Fibroblast of pulmonary artery (primary cell): ENCODE data around the gene NDUFAF8.

Experiments
- DNase-seq: peaks from one replicate; pipeline ENCODE4 v3.0.0-alpha.2; 2010; ENCODE audit warnings: low read depth
- H3K4me3 ChIP-seq: replicated peaks from 2 replicates; pipeline ENCODE4 v1.5.1; 2011; ENCODE audit warnings: low read depth, mild to moderate bottlenecking, control low read depth, low read length, moderate library complexity
- TF ChIP-seq, protein P1 (sequence below): IDR thresholded peaks from 2 replicates; pipeline ENCODE4 v1.5.1; 2011; ENCODE audit warnings: mild to moderate bottlenecking, control low read depth, low read length, inconsistent platforms; ENCODE audit errors: missing control alignments

The NDUFAF8 gene

DNA sequence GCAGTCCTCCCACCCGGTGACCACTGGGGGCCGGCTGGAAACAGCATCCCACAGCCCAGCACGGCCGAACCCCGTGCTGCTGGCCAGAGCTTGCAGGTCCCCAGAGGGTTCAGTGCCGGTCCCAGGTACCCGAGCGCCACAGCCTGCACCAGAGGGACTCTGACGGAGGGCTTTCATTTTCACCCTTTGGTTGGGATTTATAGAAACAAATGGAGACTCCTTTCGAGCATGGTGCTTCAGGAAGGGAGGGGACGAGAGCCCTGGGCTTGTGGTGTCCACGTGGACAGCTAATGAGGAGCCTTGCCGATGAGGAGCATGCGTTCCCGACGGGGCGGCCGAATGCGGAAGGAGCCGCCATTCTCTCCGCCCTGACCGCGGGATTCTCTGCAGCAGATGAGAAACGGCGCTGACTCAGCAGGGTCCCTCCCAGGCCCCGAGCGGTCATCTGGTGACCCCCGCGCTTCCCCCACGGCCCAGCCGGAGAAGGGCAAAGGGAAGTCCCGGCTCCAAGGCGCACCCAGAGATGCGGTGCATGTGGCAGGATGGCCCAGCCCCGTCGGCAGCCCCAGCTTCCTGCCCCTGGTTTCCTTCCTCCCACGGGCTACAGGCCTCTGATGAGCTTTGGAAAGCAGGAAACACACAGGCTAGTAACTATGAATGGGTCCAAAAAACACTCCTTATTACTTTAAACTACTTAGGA lies 46.2 kb downstream of the NDUFAF8 start:
- DNase-seq: peak; percentile 42
- H3K4me3 ChIP-seq: peak overlapping the region; percentile 24
- TF ChIP-seq, protein P1, sequence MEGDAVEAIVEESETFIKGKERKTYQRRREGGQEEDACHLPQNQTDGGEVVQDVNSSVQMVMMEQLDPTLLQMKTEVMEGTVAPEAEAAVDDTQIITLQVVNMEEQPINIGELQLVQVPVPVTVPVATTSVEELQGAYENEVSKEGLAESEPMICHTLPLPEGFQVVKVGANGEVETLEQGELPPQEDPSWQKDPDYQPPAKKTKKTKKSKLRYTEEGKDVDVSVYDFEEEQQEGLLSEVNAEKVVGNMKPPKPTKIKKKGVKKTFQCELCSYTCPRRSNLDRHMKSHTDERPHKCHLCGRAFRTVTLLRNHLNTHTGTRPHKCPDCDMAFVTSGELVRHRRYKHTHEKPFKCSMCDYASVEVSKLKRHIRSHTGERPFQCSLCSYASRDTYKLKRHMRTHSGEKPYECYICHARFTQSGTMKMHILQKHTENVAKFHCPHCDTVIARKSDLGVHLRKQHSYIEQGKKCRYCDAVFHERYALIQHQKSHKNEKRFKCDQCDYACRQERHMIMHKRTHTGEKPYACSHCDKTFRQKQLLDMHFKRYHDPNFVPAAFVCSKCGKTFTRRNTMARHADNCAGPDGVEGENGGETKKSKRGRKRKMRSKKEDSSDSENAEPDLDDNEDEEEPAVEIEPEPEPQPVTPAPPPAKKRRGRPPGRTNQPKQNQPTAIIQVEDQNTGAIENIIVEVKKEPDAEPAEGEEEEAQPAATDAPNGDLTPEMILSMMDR: no peak

DNA sequence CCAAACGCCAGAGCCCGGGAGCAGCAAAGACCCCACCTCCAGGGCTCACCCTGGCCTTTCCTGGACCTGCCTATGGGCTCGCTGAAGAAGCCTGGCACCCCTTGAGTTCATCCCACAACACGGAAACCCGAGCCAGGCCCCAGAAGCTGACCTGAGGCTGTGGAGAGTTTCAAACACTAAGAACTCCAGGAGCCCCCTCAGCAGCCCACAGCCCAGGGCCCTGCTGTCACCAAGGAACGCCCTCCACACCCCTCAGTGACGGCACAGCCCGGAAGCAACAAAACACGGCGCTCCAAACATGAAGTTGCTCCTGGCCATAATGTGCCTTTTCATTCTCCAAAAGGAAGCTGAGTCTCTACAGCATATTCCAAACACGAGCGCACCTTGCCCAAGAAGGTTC lies 46.8 kb downstream of the NDUFAF8 start:
- no peak overlapping the region for H3K4me3 ChIP-seq
- no peak for DNase-seq

DNA sequence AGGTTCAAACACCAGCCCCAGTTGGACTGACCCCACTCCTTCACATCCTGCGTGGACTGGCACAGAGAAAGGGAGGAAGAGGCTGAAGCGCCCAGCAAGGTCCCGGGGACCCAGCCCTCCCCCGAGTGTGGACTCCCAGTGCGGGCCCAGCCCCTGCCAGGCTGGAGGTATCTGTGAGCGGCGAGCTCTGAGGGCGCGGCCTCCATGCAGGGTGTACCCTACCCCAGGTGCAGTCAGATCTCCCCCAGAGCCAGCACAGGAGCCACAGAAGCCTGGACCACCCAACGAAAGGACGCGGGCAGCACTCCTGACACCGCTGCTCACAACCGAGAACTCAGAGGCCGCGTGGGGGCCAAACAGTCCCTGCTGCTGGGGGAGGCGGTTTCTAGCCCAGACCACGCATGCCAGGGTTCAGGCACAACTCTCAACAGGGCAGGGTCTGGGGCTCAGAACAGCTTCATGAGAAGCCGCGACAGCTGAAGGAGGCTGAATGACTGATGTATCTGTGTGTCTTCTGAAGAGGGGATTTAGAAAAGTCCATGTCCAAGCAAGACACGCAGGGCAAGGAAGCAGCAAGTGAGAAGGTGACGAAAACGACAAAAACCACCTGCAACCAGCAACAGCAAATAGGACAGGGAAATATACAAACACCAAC lies 47.5 kb downstream of the NDUFAF8 start:
- no peak for DNase-seq
- TF ChIP-seq, protein P1: no peak
- H3K4me3 ChIP-seq: no peak overlapping the region

More for the DNA sequence above, 46.8 kb downstream of the NDUFAF8 start:
- TF ChIP-seq, protein P1: no peak

DNA sequence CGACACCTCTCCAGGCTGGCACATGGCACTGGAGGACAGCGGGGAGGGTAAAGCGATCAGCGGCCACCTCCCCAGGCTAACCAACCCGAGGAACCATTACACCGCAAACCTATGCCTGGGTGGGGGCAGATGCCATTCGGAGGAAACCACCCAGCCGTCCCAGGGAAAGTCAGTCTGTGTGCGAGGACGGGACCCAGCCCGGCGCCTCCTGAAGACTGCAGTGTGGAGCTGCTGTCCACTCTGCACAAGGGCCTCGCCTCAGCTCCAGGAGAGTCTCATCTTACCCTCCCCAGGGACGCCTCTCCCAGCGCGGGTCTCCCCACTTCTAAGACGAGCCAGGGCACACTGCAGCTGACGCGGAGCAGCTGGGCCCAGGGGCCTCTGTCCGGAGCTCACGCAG lies 48.0 kb downstream of the NDUFAF8 start:
- H3K4me3 ChIP-seq: no peak overlapping the region
- TF ChIP-seq, protein P1: no peak
- no peak for DNase-seq

DNA sequence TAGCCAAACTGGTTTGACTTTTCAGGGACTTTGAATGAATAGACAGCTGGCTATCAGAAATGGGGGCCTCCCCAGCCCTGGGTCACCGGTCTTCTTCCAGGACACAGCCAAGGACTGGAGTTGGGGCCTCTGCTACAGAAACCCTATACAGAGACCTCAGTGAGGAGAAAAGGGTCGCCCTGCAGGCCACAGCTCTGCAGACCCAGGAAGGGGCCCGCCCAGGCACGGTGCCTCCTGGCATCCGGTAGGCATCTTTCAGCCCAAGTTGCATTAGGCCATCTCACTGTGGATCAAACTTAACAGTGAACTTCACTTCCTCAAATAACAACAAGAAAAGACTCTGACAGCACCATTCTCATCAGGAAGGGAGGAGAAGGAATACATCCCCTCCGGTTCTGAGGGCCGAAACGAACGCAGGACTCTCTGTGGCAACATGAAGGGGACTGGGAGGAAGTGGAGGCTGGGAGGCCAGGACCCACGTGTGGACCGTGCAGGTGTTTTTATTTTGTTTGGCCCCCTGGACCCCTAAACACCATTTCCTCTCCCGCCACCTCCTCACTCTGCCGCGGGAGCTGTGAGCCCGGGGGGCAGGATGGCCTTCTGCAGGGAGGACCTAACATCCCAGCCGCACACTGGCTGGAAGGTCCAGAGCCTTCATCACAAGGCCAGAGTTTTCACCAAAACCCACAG lies 48.8 kb downstream of the NDUFAF8 start:
- no peak overlapping the region for H3K4me3 ChIP-seq
- no peak for DNase-seq
- TF ChIP-seq, protein P1: no peak

DNA sequence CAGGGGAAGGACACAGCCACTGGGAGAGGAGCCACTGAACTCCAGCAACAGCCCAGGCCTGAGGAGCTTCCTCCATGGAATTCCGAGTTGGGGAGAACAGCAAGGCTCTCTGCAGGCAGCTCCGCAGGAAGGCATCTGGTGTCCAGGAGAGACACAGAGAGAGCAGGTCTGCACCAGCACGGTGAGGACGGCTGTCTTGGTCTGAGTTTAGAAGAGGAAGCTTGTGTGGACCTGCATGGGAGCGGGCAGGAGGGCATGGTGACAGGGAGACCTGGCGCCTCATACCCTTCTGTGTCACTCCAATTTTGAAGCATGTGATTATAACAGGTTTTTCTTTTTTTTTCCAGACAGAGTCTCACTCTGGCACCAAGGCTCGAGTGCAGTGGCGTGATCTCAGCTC lies 49.6 kb downstream of the NDUFAF8 start:
- no peak overlapping the region for H3K4me3 ChIP-seq
- TF ChIP-seq, protein P1: no peak
- no peak for DNase-seq
